Endothelial cell of umbilical vein (primary cell): ENCODE results near the gene CFTR. TPM values are rescaled to one million over a fixed set of nuclear protein-coding genes. Genes with fewer than 3 reads are reported as not detected.

Source experiments
- BruUV-seq: library from RNA; stranded (reverse); fragments of 400-500 nt; replicated peaks from 2 replicates; lab custom pipeline; 2021; lab: Mats Ljungman, UMichigan
- CTCF ChIA-PET: fragments of 300-600, 350-600 bp; sonication (Branson Sonifier 250); formaldehyde crosslinking; loops from one replicate; lab custom pipeline; 2021; ENCODE audit warnings: antibody characterized with exemption, inconsistent platforms; lab: Charles Lee
- POLR2A ChIA-PET: fragments of 300-600, 350-600 bp; sonication (Branson Sonifier 250); formaldehyde crosslinking; loops from one replicate; lab custom pipeline; 2021; ENCODE audit warnings: antibody characterized with exemption, inconsistent platforms; lab: Charles Lee
- DNase-seq: peaks from one replicate; pipeline ENCODE4 v3.0.0-alpha.2; 2011; ENCODE audit warnings: low read depth, low spot score
- FAIRE-seq: peaks from 2 replicates; lab custom pipeline; 2011; peaks lifted over from hg19 to GRCh38; lab: Jason Lieb, UNC
- H2AFZ ChIP-seq: 2 replicates; pipeline ENCODE4 v1.6.0; 2012; ENCODE audit warnings: low read depth, low read length, control low read depth, inconsistent platforms
- H3K27ac ChIP-seq: 2 replicates; pipeline ENCODE4 v1.5.1; 2011; ENCODE audit warnings: low read depth, mild to moderate bottlenecking, control low read depth, low read length, moderate library complexity; ENCODE audit not compliant: insufficient read depth
- H3K27me3 ChIP-seq, 2 experiments: 2 replicates each; pipeline versions ENCODE4 v1.6.0 to v1.6.1; 2011; ENCODE audit warnings: low read length in 2 of 2, mixed read lengths in 1 of 2; ENCODE audit not compliant: control insufficient read depth in 2 of 2, insufficient read depth in 2 of 2
- H3K36me3 ChIP-seq, 2 experiments: 2 replicates in 1 of 2; 3 replicates in 1 of 2; pipeline ENCODE4 v1.5.1; 2011; ENCODE audit warnings: low read length in 2 of 2, mild to moderate bottlenecking in 1 of 2, moderate library complexity in 1 of 2; ENCODE audit not compliant: control insufficient read depth in 2 of 2, insufficient read depth in 2 of 2; ENCODE audit errors: extremely low read depth in 1 of 2
- H3K4me1 ChIP-seq: 3 replicates; pipeline ENCODE4 v1.5.1; 2011; ENCODE audit warnings: mild to moderate bottlenecking, low read length; ENCODE audit not compliant: control insufficient read depth, insufficient read depth; ENCODE audit errors: extremely low read depth
- H3K4me2 ChIP-seq: 2 replicates; pipeline ENCODE4 v1.6.1; 2011; ENCODE audit warnings: low read length, control low read depth, mixed read lengths; ENCODE audit not compliant: insufficient read depth
- H3K4me3 ChIP-seq, 3 experiments: fragments of 200-600 bp in 1 of 3; sonication (generic), shearing (Covaris generic) in 1 of 3; replicated peaks in 1 of 3; 2 replicates each; pipeline ENCODE4 v1.5.1; 2011 to 2016; ENCODE audit warnings: control low read depth in 3 of 3, low read length in 3 of 3, mild to moderate bottlenecking in 2 of 3, inconsistent platforms in 1 of 3, low read depth in 1 of 3, moderate library complexity in 1 of 3; ENCODE audit not compliant: insufficient read depth in 1 of 3
- H3K79me2 ChIP-seq: 2 replicates; pipeline ENCODE4 v1.6.0; 2012; ENCODE audit warnings: low read length, inconsistent platforms; ENCODE audit not compliant: control insufficient read depth, insufficient read depth
- H3K9ac ChIP-seq: replicated peaks from 2 replicates; pipeline ENCODE3; 2011; ENCODE audit warnings: low read length, control low read depth; ENCODE audit not compliant: insufficient read depth; ENCODE audit errors: extremely low read depth
- H3K9me1 ChIP-seq: replicated peaks from 3 replicates; pipeline ENCODE4 v1.6.0; 2011; ENCODE audit warnings: mild to moderate bottlenecking, low read length; ENCODE audit not compliant: control insufficient read depth, insufficient read depth; ENCODE audit errors: extremely low read depth
- H3K9me3 ChIP-seq: replicated peaks from 2 replicates; pipeline ENCODE4 v1.5.1; 2012; ENCODE audit warnings: low read length, inconsistent platforms; ENCODE audit not compliant: control insufficient read depth, insufficient read depth
- H4K20me1 ChIP-seq: replicated peaks from 2 replicates; pipeline ENCODE3; 2011; ENCODE audit warnings: mild to moderate bottlenecking, low read length; ENCODE audit not compliant: control insufficient read depth, insufficient read depth; ENCODE audit errors: extremely low read depth
- JUN ChIP-seq: IDR thresholded peaks from 2 replicates; pipeline ENCODE4 v1.6.1; 2011; ENCODE audit warnings: borderline replicate concordance, low read depth; ENCODE audit not compliant: insufficient read length, insufficient read depth
- POLR2A ChIP-seq: IDR thresholded peaks from 2 replicates; pipeline ENCODE4 v1.6.1; 2012; ENCODE audit warnings: low read depth, mild to moderate bottlenecking, control low read depth, low read length
- POLR2AphosphoS5 ChIP-seq: IDR thresholded peaks from 2 replicates; pipeline ENCODE4 v1.6.1; 2012; ENCODE audit warnings: low read depth, mild to moderate bottlenecking, control low read depth, low read length, moderate library complexity; ENCODE audit not compliant: insufficient read depth
- dilution Hi-C: fragments of 300-500 bp; cut with MboI; formaldehyde crosslinking; loops from one replicate; pipeline ENCODE4 v1.15.0; 2019; ENCODE audit warnings: low sequenced_read_pairs; ENCODE audit not compliant: extremely low pct_ligation_motif_present
- intact Hi-C: fragments of 100-400 bp; cut with micrococcal nuclease; formaldehyde crosslinking; loops from one replicate; pipeline ENCODE4 v1.10.0; 2022
- polyA plus RNA-seq, 4 experiments: library from polyadenylated mRNA; depleted of rRNA in 3 of 4; stranded (reverse) in 3 of 4; unstranded in 1 of 4; fragments of >200 nt; gene quantifications; 2 replicates each; pipeline versions ENCODE4 v1.2.1 to v1.2.3, GENCODE V29; 2011 to 2012; ENCODE audit warnings: missing spikeins in 1 of 4
- total RNA-seq: library from RNA; stranded (reverse); gene quantifications from 2 replicates; pipeline ENCODE4 v1.2.3, GENCODE V29; 2021
- TF ChIP-seq, protein P1 (sequence below), 2 donors: IDR thresholded peaks; 1 replicate in 1 of 2; 2 replicates in 1 of 2; pipeline ENCODE4 v1.5.1; 2011; ENCODE audit warnings: low read length in 2 of 2, mild to moderate bottlenecking in 2 of 2, moderate library complexity in 2 of 2, control low read depth in 1 of 2, inconsistent platforms in 1 of 2, low read depth in 1 of 2; ENCODE audit not compliant: insufficient read depth in 1 of 2; ENCODE audit errors: extremely low read depth in 1 of 2

The CFTR gene
- total and polyA plus RNA-seq, 2 donors (not counting 3 experiments of a cell fraction or from before 2014, with no cell fraction given), result 0.03 TPM; not detected in 1

DNA sequence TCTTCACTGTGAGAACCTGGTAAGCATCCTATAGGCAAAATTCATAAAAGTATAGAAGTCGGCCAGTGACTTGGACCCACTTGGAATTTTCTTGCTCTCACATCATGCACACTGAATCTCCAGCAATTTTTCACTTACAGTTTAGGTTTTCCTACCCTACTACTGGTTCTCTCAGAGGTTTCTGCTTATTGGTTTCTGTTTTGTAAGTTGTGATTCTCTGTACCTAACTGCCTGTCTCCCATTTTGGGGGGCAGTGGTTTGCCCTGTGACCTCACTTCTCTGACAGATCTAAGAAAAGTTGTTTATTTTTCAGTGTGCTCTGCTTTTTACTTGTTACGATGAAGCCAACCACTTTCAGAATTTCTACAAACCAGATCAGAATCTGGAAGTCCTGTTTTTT is 158.1 kb downstream of the CFTR start:
- no peaks in the 10 kb centered on the region for H3K79me2 ChIP-seq
- no peak overlapping the region for H3K9ac ChIP-seq
- no TSS peak for BruUV-seq
- no peak overlapping the region for H3K27ac ChIP-seq
- peaks cover 15% of the 10 kb centered on the region for H3K4me1 ChIP-seq
- H3K4me2 ChIP-seq, result no peak overlapping the region
- H3K4me3 ChIP-seq, result no peak overlapping the region
- DNase-seq, result no peak
- intact Hi-C loops, result no loop called here
- no peak overlapping the region for H2AFZ ChIP-seq
- dilution Hi-C loops, result no loop called here
- H3K9me3 ChIP-seq, result no peaks in the 10 kb centered on the region
- no peak for FAIRE-seq
- ChIA-PET POLR2A (no interaction called here), CTCF (no interaction called here)
- no peak for TF ChIP-seq POLR2A
- TF ChIP-seq, protein P1, sequence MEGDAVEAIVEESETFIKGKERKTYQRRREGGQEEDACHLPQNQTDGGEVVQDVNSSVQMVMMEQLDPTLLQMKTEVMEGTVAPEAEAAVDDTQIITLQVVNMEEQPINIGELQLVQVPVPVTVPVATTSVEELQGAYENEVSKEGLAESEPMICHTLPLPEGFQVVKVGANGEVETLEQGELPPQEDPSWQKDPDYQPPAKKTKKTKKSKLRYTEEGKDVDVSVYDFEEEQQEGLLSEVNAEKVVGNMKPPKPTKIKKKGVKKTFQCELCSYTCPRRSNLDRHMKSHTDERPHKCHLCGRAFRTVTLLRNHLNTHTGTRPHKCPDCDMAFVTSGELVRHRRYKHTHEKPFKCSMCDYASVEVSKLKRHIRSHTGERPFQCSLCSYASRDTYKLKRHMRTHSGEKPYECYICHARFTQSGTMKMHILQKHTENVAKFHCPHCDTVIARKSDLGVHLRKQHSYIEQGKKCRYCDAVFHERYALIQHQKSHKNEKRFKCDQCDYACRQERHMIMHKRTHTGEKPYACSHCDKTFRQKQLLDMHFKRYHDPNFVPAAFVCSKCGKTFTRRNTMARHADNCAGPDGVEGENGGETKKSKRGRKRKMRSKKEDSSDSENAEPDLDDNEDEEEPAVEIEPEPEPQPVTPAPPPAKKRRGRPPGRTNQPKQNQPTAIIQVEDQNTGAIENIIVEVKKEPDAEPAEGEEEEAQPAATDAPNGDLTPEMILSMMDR (IDR thresholded peaks at IDR 0.05; ENCODE audit: extremely low read depth in 1 of 2, insufficient read depth in 1 of 2, low read depth in 1 of 2, low read length in 2 of 2), result no peak
- TF ChIP-seq JUN, result no peak
- no peaks in the 10 kb centered on the region for H3K9me1 ChIP-seq
- no peaks in the 10 kb centered on the region for H3K36me3 ChIP-seq
- H4K20me1 ChIP-seq, result no peaks in the 10 kb centered on the region
- no peaks in the 10 kb centered on the region for H3K27me3 ChIP-seq

DNA sequence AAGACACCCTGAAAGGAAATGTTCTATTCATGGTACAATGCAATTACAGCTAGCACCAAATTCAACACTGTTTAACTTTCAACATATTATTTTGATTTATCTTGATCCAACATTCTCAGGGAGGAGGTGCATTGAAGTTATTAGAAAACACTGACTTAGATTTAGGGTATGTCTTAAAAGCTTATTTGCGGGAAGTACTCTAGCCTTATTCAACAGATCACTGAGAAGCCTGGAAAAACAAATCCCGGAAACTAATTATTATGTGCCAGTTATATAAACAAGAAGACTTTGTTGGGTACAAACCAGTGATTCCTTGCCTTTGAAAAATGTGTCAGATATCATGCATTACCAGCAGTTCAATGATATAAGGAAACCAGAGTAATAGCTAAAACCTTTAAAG is 160.1 kb downstream of the CFTR start:
- no peaks in the 10 kb centered on the region for H3K79me2 ChIP-seq
- H3K4me2 ChIP-seq, result peak overlapping the region; percentile 76
- dilution Hi-C loops (no loop called here), intact Hi-C loops (loop anchor here (1.0 to 2.0 kb wide), 3 partner anchors 26 to 53 kb away; no protein-coding TSS in a partner anchor)
- no TSS peak for BruUV-seq
- no peaks in the 10 kb centered on the region for H3K36me3 ChIP-seq
- TF ChIP-seq, protein P1 (IDR thresholded peaks at IDR 0.05; ENCODE audit: extremely low read depth in 1 of 2, insufficient read depth in 1 of 2, low read depth in 1 of 2, low read length in 2 of 2), result no peak
- peak; percentile 35 for TF ChIP-seq POLR2AphosphoS5
- DNase-seq, result peak; percentile 69
- no peak overlapping the region for H3K4me3 ChIP-seq
- H3K27me3 ChIP-seq, result no peaks in the 10 kb centered on the region
- no peaks in the 10 kb centered on the region for H3K9me3 ChIP-seq
- no peaks in the 10 kb centered on the region for H4K20me1 ChIP-seq
- H3K4me1 ChIP-seq, result peaks cover 19% of the 10 kb centered on the region
- H3K9me1 ChIP-seq, result no peaks in the 10 kb centered on the region
- no peak overlapping the region for H3K9ac ChIP-seq
- CTCF ChIA-PET, result interaction anchor here (0.9 kb wide), 1 partner anchor 26 kb away, joined by 3 read pairs; no protein-coding TSS in a partner anchor
- FAIRE-seq, result peak; percentile 83
- H3K27ac ChIP-seq, result no peak overlapping the region
- POLR2A ChIA-PET, result no interaction called here
- H2AFZ ChIP-seq, result no peak overlapping the region
